GM12878 (cell line): Measurements from ENCODE around the gene FASN. TPM values are rescaled to one million over a fixed set of nuclear protein-coding genes. Genes with fewer than 3 reads are reported as not detected.

Source experiments
- ATAC-seq: fragments of 200-7000 bp; cut with Tn5 transposase; 3 replicates; pipeline ENCODE4 v1.9.1; 2020; ENCODE audit warnings: mild to moderate bottlenecking, moderate library complexity
- BruUV-seq: library from RNA; stranded (reverse); fragments of 400-500 nt; replicated peaks from 2 replicates; lab custom pipeline; 2021; lab: Mats Ljungman, UMichigan
- CTCF ChIA-PET: fragments of 300-600 bp; sonication (Branson Sonifier 250); formaldehyde crosslinking; extraction: SDS; loops from one replicate; lab custom pipeline; 2021; ENCODE audit warnings: inconsistent platforms; lab: Yijun Ruan, JAX
- POLR2A ChIA-PET: fragments of 350-600 bp; formaldehyde crosslinking; extraction: SDS; loops from one replicate; lab custom pipeline; 2021; ENCODE audit warnings: inconsistent platforms; lab: Charles Lee
- RAD21 ChIA-PET: fragments of 300-600 bp; sonication (Branson Sonifier 250); formaldehyde crosslinking; loops from one replicate; lab custom pipeline; 2023; ENCODE audit warnings: antibody characterized with exemption; ENCODE audit not compliant: unreplicated experiment; lab: Charles Lee
- SMC1A ChIA-PET: fragments of 300-600 bp; sonication (Branson Sonifier 250); formaldehyde crosslinking; loops from one replicate; lab custom pipeline; 2023; ENCODE audit not compliant: unreplicated experiment, uncharacterized antibody; lab: Charles Lee
- DNase-seq: peaks from one replicate; pipeline ENCODE4 v3.0.0-alpha.2; 2011; ENCODE audit warnings: low read depth, low spot score
- FAIRE-seq: peaks from 3 replicates; lab custom pipeline; 2011; peaks lifted over from hg19 to GRCh38; lab: Jason Lieb, UNC
- H2AFZ ChIP-seq: 2 replicates; pipeline ENCODE4 v1.6.0; 2011; ENCODE audit warnings: low read depth, low read length, control low read depth; ENCODE audit not compliant: control insufficient read depth
- H3K27ac ChIP-seq: 2 replicates; pipeline ENCODE4 v1.5.1; 2011; ENCODE audit warnings: control low read depth; ENCODE audit not compliant: control insufficient read depth, insufficient read depth
- H3K27me3 ChIP-seq, 2 experiments: replicated peaks in 1 of 2; 2 replicates each; pipeline versions ENCODE4 v1.6.0 to v1.6.1; 2011; ENCODE audit warnings: low read length in 1 of 2; ENCODE audit not compliant: control insufficient read depth in 2 of 2, insufficient read depth in 2 of 2
- H3K36me3 ChIP-seq, 2 experiments: 2 replicates each; pipeline ENCODE4 v1.5.1; 2011; ENCODE audit warnings: low read length in 1 of 2; ENCODE audit not compliant: control insufficient read depth in 2 of 2, insufficient read depth in 2 of 2
- H3K4me1 ChIP-seq: 2 replicates; pipeline ENCODE4 v1.6.1; 2011; ENCODE audit warnings: mild to moderate bottlenecking, low read length, moderate library complexity, mixed read lengths; ENCODE audit not compliant: control insufficient read depth, insufficient read depth
- H3K4me2 ChIP-seq: 2 replicates; pipeline ENCODE4 v1.6.0; 2011; ENCODE audit warnings: control low read depth; ENCODE audit not compliant: control insufficient read depth, insufficient read depth
- H3K4me3 ChIP-seq: fragments of 200-600 bp; sonication (generic); 2 replicates; pipeline ENCODE4 v1.5.1; 2016
- H3K79me2 ChIP-seq: 2 replicates; pipeline ENCODE4 v1.6.0; 2011; ENCODE audit warnings: low read length; ENCODE audit not compliant: control insufficient read depth, insufficient read depth
- H3K9ac ChIP-seq: 2 replicates; pipeline ENCODE4 v1.8.0; 2011; ENCODE audit warnings: low read length, control low read depth, mixed read lengths; ENCODE audit not compliant: control insufficient read depth, insufficient read depth
- H3K9me3 ChIP-seq: replicated peaks from 3 replicates; pipeline ENCODE4 v1.5.1; 2011; ENCODE audit warnings: mild to moderate bottlenecking, low read length; ENCODE audit not compliant: control insufficient read depth, insufficient read depth
- H4K20me1 ChIP-seq: 2 replicates; pipeline ENCODE4 v1.6.0; 2011; ENCODE audit not compliant: control insufficient read depth, insufficient read depth
- CHD2 ChIP-seq: IDR thresholded peaks from 2 replicates; pipeline ENCODE4 v1.6.1; 2011; ENCODE audit warnings: low read depth, low read length, improper control_type of control experiment, borderline replicate concordance
- SRF ChIP-seq, 2 experiments: IDR thresholded peaks; 2 replicates each; pipeline ENCODE4 v1.6.1; 2011; ENCODE audit warnings: low read depth in 2 of 2, low read length in 2 of 2, mild to moderate bottlenecking in 1 of 2, moderate library complexity in 1 of 2
- WGBS: methylation state at CpG from one replicate; pipeline ENCODE4 v1.1.6; 2016; ENCODE audit warnings: low lambda C conversion rate; ENCODE audit not compliant: insufficient replicate concordance, insufficient coverage; ENCODE audit errors: missing lambda C conversion rate; 5-methylcytosine and 5-hydroxymethylcytosine counted together
- in situ Hi-C: fragments of 300-500 bp; cut with MboI; formaldehyde crosslinking; loops from 9 replicates; pipeline ENCODE4 v1.14.3; 2018; ENCODE audit warnings: mixed read lengths
- intact Hi-C: fragments of 100-400 bp; cut with micrococcal nuclease; formaldehyde crosslinking; loops from one replicate; pipeline ENCODE4 v1.14.2; 2022; ENCODE audit not compliant: unreplicated experiment
- polyA plus RNA-seq, 11 experiments: library from polyadenylated mRNA; depleted of rRNA in 4 of 11; unstranded in 6 of 11; stranded (reverse) in 5 of 11; fragments of >200 nt; fragmentation: Nextera tagmentation in 4 of 11; fragmentation: Illumina TruSeq in 1 of 11; extraction: Ambion mirVana in 4 of 11; extraction: Trizol in 1 of 11; gene quantifications; 1 replicate in 1 of 11; 2 replicates in 10 of 11; pipeline versions ENCODE4 v1.2.1 to v1.2.3, GENCODE V29; 2011 to 2016; ENCODE audit warnings: inconsistent platforms in 2 of 11, missing spikeins in 2 of 11, low read depth in 1 of 11
- total RNA-seq, 4 experiments: library from RNA; depleted of rRNA in 3 of 4; stranded (reverse); fragments of >200 nt in 3 of 4; fragmentation: Illumina TruSeq in 1 of 4; extraction: Trizol in 1 of 4; gene quantifications; 2 replicates each; pipeline versions ENCODE4 v1.2.1 to v1.2.3, GENCODE V29; 2013 to 2021

Gene FASN
- total and polyA plus RNA-seq, 10 of the 15 experiments (the other 5 are each of a cell fraction or from before 2014, with no cell fraction given): 0.19 to 333 (median 30.4) TPM

DNA sequence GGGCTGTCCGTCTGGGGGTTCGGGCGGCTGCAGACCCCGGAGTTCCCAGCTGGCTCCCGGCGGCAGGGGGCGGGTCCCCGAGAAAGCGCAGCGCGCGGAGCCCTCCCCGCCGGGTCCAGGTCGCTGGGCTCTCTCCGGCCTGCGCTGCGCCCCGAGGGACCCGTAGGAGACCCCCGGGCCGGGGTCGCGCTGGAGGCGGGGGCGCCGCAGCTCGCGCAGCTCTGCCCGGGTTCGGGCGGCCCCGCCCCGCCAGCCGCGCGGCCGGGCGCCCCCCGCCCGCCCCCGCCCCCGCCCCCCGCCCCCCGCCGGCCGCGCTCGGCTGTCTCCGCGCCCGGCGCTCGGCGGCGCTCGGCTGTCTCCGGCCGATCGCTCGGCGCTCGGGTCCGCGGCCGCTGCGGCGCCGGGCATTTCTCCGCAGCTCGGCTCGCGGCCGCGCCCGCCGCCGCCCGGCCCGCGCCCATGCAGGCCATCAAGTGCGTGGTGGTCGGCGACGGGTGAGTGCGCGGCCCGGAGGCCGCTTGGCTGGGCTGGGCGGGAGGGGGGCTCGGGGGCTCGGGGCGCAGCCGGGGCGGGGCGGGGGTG is 66.6 kb downstream of the FASN start, which contains the start of gene RAC3:
TSS of gene RAC3 (plus strand) at position 376 of the 582 bp plus-strand sequence. CDS start at position 460, 84 bp downstream.
- no peak within 1 kb of the TSS for H3K27ac ChIP-seq
- no TSS peak for BruUV-seq
- no peaks in the 10 kb centered on the region for H4K20me1 ChIP-seq
- H3K4me1 ChIP-seq: peaks cover under 1% of the 10 kb centered on the region
- in situ Hi-C loops (no loop called here), intact Hi-C loops (no loop called here)
- H3K27me3 ChIP-seq: no peaks in the 10 kb centered on the region
- no peak for FAIRE-seq
- H3K4me2 ChIP-seq: peak within 1 kb of the TSS; percentile 94
- WGBS: 1% methylated on average over 20 of the region's 96 CpGs
- peaks cover under 1% of the 10 kb centered on the region; the same call in 1 of the 2 replicates for H3K79me2 ChIP-seq
- ChIA-PET CTCF (interaction anchor here (0.6 to 2.3 kb wide), 4 partner anchors 68 to 315 kb away, joined by 3 to 11 read pairs (median 3); no protein-coding TSS in a partner anchor), POLR2A (no interaction called here), RAD21 (interaction anchor here (0.6 to 1.6 kb wide), 2 partner anchors 44 to 72 kb away, joined by 3 to 5 read pairs; no protein-coding TSS in a partner anchor), SMC1A (interaction anchor here (2.5 kb wide), 1 partner anchor 123 kb away, joined by 13 read pairs; no protein-coding TSS in a partner anchor)
- TF ChIP-seq SRF (IDR thresholded peaks at IDR 0.05; ENCODE audit: low read depth in 2 of 2, low read length in 2 of 2): peak in 1 of 2 experiments; percentile 66; a peak in 1 of 4 replicates
- no peak for TF ChIP-seq CHD2
- ATAC-seq: peak; percentile 48
- DNase-seq: no peak
- peak within 1 kb of the TSS; percentile 73 for H2AFZ ChIP-seq
- no peaks in the 10 kb centered on the region for H3K9me3 ChIP-seq
- H3K4me3 ChIP-seq: peak within 1 kb of the TSS; percentile 65; the same call in 1 of the 2 replicates
- H3K36me3 ChIP-seq: no peaks in the 10 kb centered on the region; a peak in 2 of 4 replicates
- H3K9ac ChIP-seq: peak within 1 kb of the TSS; percentile 20; the same call in 1 of the 2 replicates
